Measurements from ENCODE around the gene ZNF385A. TPM values are rescaled to one million over a fixed set of nuclear protein-coding genes. Genes with fewer than 3 reads are reported as not detected.
A peak's percentile ranks its signal among the peaks of the same experiment; 100 is the strongest.
"Not testable (repeated sequence)": the region's sequence is repeated elsewhere in the genome, so short reads cannot be mapped to it uniquely, and the experiment has no call there.

ZNF385A gene
- total and polyA plus RNA-seq, 8 donors, result 8.2 to 19.0 (median 10.7) TPM

- ATAC-seq, result no peak
- Histone ChIP-seq H3K9me3 (no peaks in the 10 kb centered on the region), H3K4me3 (no peak overlapping the region), H3K36me3 (no peaks in the 10 kb centered on the region), H3K27me3 (no peaks in the 10 kb centered on the region), H3K4me1 (peaks cover 10 to 84% of the 10 kb centered on the region in 2 donors), H3K27ac (peak overlapping the region; percentile 8 to 54)
- TF ChIP-seq CTCF (IDR thresholded peaks at IDR 0.05), result no peak
- intact Hi-C loops (cut with DNase I), result no loop called here
- no peak for DNase-seq
Observed at GRCh38 chr12:54329759-54330158, 54.8 kb downstream of the ZNF385A start.

- Histone ChIP-seq H3K4me1 (peaks cover 10 to 84% of the 10 kb centered on the region in 2 donors), H3K27me3 (no peaks in the 10 kb centered on the region), H3K27ac (peak overlapping the region; percentile 8 to 54), H3K4me3 (no peak overlapping the region), H3K9me3 (no peaks in the 10 kb centered on the region), H3K36me3 (no peaks in the 10 kb centered on the region)
- no peak for TF ChIP-seq CTCF (IDR thresholded peaks at IDR 0.05)
- ATAC-seq, result no peak
- DNase-seq, result no peak
- intact Hi-C loops (cut with DNase I), result no loop called here
Observed at GRCh38 chr12:54328595-54329337, 55.8 kb downstream of the ZNF385A start.

GRCh38 chr12:54325442-54326109, 59.0 kb downstream of the ZNF385A start:
- H3K27me3 ChIP-seq; intact Hi-C loops (cut with DNase I); H3K9me3 ChIP-seq; DNase-seq; H3K36me3 ChIP-seq; ATAC-seq: not testable (repeated sequence)
- Histone ChIP-seq H3K4me3 (peak overlapping the region; percentile 71 to 87), H3K4me1 (peaks cover 10 to 67% of the 10 kb centered on the region in 2 donors), H3K27ac (peak overlapping the region; percentile 88)

- intact Hi-C loops (cut with DNase I), result loop anchor here in 1 of 2 donors (5.0 kb wide), 1 partner anchor 43 kb away; the partner anchor contains the start of genes CBX5 and HNRNPA1
- ATAC-seq (peak; percentile 95), DNase-seq (peak; percentile 94 to 98 (median 95))
- peak within 1 kb of the TSS; percentile 71 to 87 for H3K4me3 ChIP-seq
- TF ChIP-seq CTCF (IDR thresholded peaks at IDR 0.05), result peak; percentile 65 to 71
- no peaks in the 10 kb centered on the region for H3K27me3 ChIP-seq
- peak within 1 kb of the TSS; percentile 88 for H3K27ac ChIP-seq
- peaks cover 9 to 59% of the 10 kb centered on the region in 2 donors for H3K4me1 ChIP-seq
- no peaks in the 10 kb centered on the region for H3K36me3 ChIP-seq
- no peaks in the 10 kb centered on the region for H3K9me3 ChIP-seq
Observed at GRCh38 chr12:54324617-54325441, 59.7 kb downstream of the ZNF385A start, which contains the start of gene COPZ1. Gene COPZ1 (plus strand): TSS chr12:54325131. CDS start chr12:54325164, 33 bp downstream.

- no peak for DNase-seq
- H3K36me3 ChIP-seq, result no peaks in the 10 kb centered on the region
- no peak overlapping the region for H3K4me3 ChIP-seq
- H3K27ac ChIP-seq, result no peak overlapping the region
- H3K27me3 ChIP-seq, result no peaks in the 10 kb centered on the region
- no peak for ATAC-seq
- H3K4me1 ChIP-seq, result peaks cover 0 to 25% of the 10 kb centered on the region in 2 donors
- no peaks in the 10 kb centered on the region for H3K9me3 ChIP-seq
- no peak for TF ChIP-seq CTCF (IDR thresholded peaks at IDR 0.05)
- intact Hi-C loops (cut with DNase I), result loop anchor here in 1 of 2 donors (5.0 kb wide), 1 partner anchor 39 kb away; the partner anchor contains the start of genes CBX5 and HNRNPA1
Observed at GRCh38 chr12:54321363-54321762, 63.2 kb downstream of the ZNF385A start.

Small RNA genes within 50 kb of the gene (microRNA-seq; reads per million reads assigned to microRNA genes)
- gene MIR148B, result 393 to 495 reads per million in 2 donors

Other genes starting within 250 kb of the ZNF385A start
- gene SMUG1, start 195.7 kb downstream of the ZNF385A start, total RNA-seq, result 10 to 100 TPM; 28.8 to 32.8 TPM
- 10 to 100 TPM; 30.2 to 33.2 (median 31.8) TPM for gene SMUG1, start 195.7 kb downstream of the ZNF385A start, polyA plus RNA-seq (ENCODE audit: insufficient read length in 6 of 6)
- gene CBX5, start 104.6 kb downstream of the ZNF385A start, total RNA-seq, result 10 to 100 TPM; 69.8 to 72.2 TPM
- gene CBX5, start 104.6 kb downstream of the ZNF385A start, polyA plus RNA-seq (ENCODE audit: insufficient read length in 6 of 6), result 100 to 1,000 TPM; 105 to 134 (median 114) TPM
- gene HNRNPA1, start 104.0 kb downstream of the ZNF385A start, total RNA-seq, result 100 to 1,000 TPM; 652 to 783 TPM
- gene HNRNPA1, start 104.0 kb downstream of the ZNF385A start, polyA plus RNA-seq (ENCODE audit: insufficient read length in 6 of 6), result 1,000 to 10,000 TPM; 3,305 to 4,346 (median 3,991) TPM
- 10 to 100 TPM in 1 of 2 donors, 1 to 10 TPM in 1; 2.9 to 21.3 TPM for gene NFE2, start 83.7 kb downstream of the ZNF385A start, total RNA-seq
- gene NFE2, start 83.7 kb downstream of the ZNF385A start, polyA plus RNA-seq (ENCODE audit: insufficient read length in 6 of 6), result 1 to 10 TPM; 4.5 to 6.4 (median 5.7) TPM
- 100 to 1,000 TPM; 157 to 184 TPM for gene COPZ1, start 59.6 kb downstream of the ZNF385A start, total RNA-seq
- gene COPZ1, start 59.6 kb downstream of the ZNF385A start, polyA plus RNA-seq (ENCODE audit: insufficient read length in 6 of 6), result 100 to 1,000 TPM; 183 to 232 (median 219) TPM
- 10 to 100 TPM in 1 of 2 donors, under 1 TPM in 1; 0.99 to 10.3 TPM for gene GPR84, start 20.2 kb downstream of the ZNF385A start, total RNA-seq
- under 1 TPM in 5 of 6 donors, not detected in 1; 0.23 to 0.73 (median 0.39) TPM for gene GPR84, start 20.2 kb downstream of the ZNF385A start, polyA plus RNA-seq (ENCODE audit: insufficient read length in 6 of 6)
- gene ITGA5, start 34.5 kb upstream of the ZNF385A start, total RNA-seq, result 100 to 1,000 TPM in 1 of 2 donors, 10 to 100 TPM in 1; 76.4 to 142 TPM
- gene ITGA5, start 34.5 kb upstream of the ZNF385A start, polyA plus RNA-seq (ENCODE audit: insufficient read length in 6 of 6), result 10 to 100 TPM; 56.1 to 75.4 (median 69.5) TPM
- gene GTSF1, start 88.9 kb upstream of the ZNF385A start, total RNA-seq, result 1 to 10 TPM in 1 of 2 donors, under 1 TPM in 1; 0.47 to 1.4 TPM
- under 1 TPM in 4 of 6 donors, not detected in 2; 0.13 to 0.91 (median 0.34) TPM for gene GTSF1, start 88.9 kb upstream of the ZNF385A start, polyA plus RNA-seq (ENCODE audit: insufficient read length in 6 of 6)
- gene NCKAP1L, start 113.0 kb upstream of the ZNF385A start, total RNA-seq, result 10 to 100 TPM; 39.3 to 95.7 TPM
- 1 to 10 TPM; 5.1 to 8.4 (median 6.6) TPM for gene NCKAP1L, start 113.0 kb upstream of the ZNF385A start, polyA plus RNA-seq (ENCODE audit: insufficient read length in 6 of 6)
- 1 to 10 TPM; 2.1 to 8.1 TPM for gene PDE1B, start 164.9 kb upstream of the ZNF385A start, total RNA-seq
- gene PDE1B, start 164.9 kb upstream of the ZNF385A start, polyA plus RNA-seq (ENCODE audit: insufficient read length in 6 of 6), result 1 to 10 TPM; 3.3 to 4.9 (median 4.6) TPM
- gene PPP1R1A, start 203.9 kb upstream of the ZNF385A start, total RNA-seq, result under 1 TPM; 0.18 to 0.26 TPM
- gene PPP1R1A, start 203.9 kb upstream of the ZNF385A start, polyA plus RNA-seq (ENCODE audit: insufficient read length in 6 of 6), result 1 to 10 TPM; 2.6 to 4.5 (median 3.7) TPM